ENCODE data around the gene ITGA2. TPM values are rescaled to one million over a fixed set of nuclear protein-coding genes. Genes with fewer than 3 reads are reported as not detected.

Gene ITGA2
- total and polyA plus RNA-seq, 9 of the 15 experiments (the other 6 are each of a cell fraction or from before 2014, with no cell fraction given), result 0.01 to 0.09 (median 0.03) TPM; not detected in 5

DNA sequence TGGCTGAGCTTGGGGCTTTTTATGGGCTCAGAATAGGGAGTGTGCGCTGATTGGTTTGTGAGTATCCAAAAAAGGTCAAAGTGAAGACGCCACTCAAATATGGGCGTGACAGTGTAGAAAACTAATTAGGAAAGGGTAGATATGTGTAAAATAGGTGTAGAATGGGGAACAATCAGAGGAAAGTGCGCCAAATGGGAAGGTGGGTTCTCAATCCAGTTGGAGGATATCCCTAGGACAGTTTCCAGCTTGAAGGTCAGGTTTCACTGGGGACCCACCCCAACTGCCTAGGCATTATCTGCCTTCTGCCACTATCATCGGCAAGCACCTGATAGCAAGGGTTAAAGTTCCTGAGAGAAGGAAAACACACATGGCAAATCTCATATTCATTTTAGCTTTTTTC lies 129.7 kb downstream of the ITGA2 start (continued):
- peak; percentile 40 to 57; a peak in 2 of 4 replicates for TF ChIP-seq KDM1A (IDR thresholded peaks at IDR 0.05)
- TF ChIP-seq, protein P1, sequence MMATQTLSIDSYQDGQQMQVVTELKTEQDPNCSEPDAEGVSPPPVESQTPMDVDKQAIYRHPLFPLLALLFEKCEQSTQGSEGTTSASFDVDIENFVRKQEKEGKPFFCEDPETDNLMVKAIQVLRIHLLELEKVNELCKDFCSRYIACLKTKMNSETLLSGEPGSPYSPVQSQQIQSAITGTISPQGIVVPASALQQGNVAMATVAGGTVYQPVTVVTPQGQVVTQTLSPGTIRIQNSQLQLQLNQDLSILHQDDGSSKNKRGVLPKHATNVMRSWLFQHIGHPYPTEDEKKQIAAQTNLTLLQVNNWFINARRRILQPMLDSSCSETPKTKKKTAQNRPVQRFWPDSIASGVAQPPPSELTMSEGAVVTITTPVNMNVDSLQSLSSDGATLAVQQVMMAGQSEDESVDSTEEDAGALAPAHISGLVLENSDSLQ (IDR thresholded peaks at IDR 0.05), result peak; percentile 88
- no peak for TF ChIP-seq MBD2 (IDR thresholded peaks at IDR 0.05; ENCODE audit: borderline replicate concordance, low read depth)
- TF ChIP-seq ZNF717 (CRISPR knock-in tag; IDR thresholded peaks at IDR 0.05), result no peak
- no peak for TF ChIP-seq ZNF408 (CRISPR knock-in tag; IDR thresholded peaks at IDR 0.05; ENCODE audit: low read depth)
- no peak for TF ChIP-seq PTBP1 (IDR thresholded peaks at IDR 0.05; ENCODE audit: low read depth, low read length)
- TF ChIP-seq RNF2 (IDR thresholded peaks at IDR 0.05), result peak; percentile 56; the same call in 1 of the 2 replicates
- no peak for TF ChIP-seq ETV6 (IDR thresholded peaks at IDR 0.05; ENCODE audit: borderline replicate concordance in 1 of 2, low read depth in 2 of 2, low read length in 1 of 2)
- TF ChIP-seq ETV6 (CRISPR knock-in tag; IDR thresholded peaks at IDR 0.05; ENCODE audit: borderline replicate concordance), result no peak
- no peak for TF ChIP-seq U2AF1 (optimal IDR thresholded peaks at IDR 0.05; ENCODE audit: low read depth, low read length)
- no peak for TF ChIP-seq ZNF79 (CRISPR knock-in tag; IDR thresholded peaks at IDR 0.05; ENCODE audit: low read depth)
- no peak for TF ChIP-seq MEIS2 (IDR thresholded peaks at IDR 0.05; ENCODE audit: partially characterized antibody)
- no peak for TF ChIP-seq ZNF253 (CRISPR knock-in tag; conservative IDR thresholded peaks at IDR 0.05)
- TF ChIP-seq NFRKB (IDR thresholded peaks at IDR 0.05; ENCODE audit: low read depth), result 0 out of 2 replicates have a peak, but pooled peaks have one; percentile 5
- no peak for TF ChIP-seq PTTG1 (tag; IDR thresholded peaks at IDR 0.05; ENCODE audit: low read depth)
- TF ChIP-seq MTA1 (IDR thresholded peaks at IDR 0.05; ENCODE audit: borderline replicate concordance), result no peak
- no peak for TF ChIP-seq STAT5B (CRISPR knock-in tag; IDR thresholded peaks at IDR 0.05)
- TF ChIP-seq ZNF696 (CRISPR knock-in tag; conservative IDR thresholded peaks at IDR 0.05), result no peak
- TF ChIP-seq ZNF133 (CRISPR knock-in tag; IDR thresholded peaks at IDR 0.05), result no peak
- TF ChIP-seq FOXM1 (IDR thresholded peaks at IDR 0.05; ENCODE audit: low read depth), result 0 out of 2 replicates have a peak, but pooled peaks have one; percentile 30
- no peak for TF ChIP-seq FOXM1 (CRISPR knock-in tag; IDR thresholded peaks at IDR 0.05; ENCODE audit: low read depth)
- TF ChIP-seq PHB2 (IDR thresholded peaks at IDR 0.05; ENCODE audit: low read depth), result no peak
- TF ChIP-seq CEBPB (tag; IDR thresholded peaks at IDR 0.05), result no peak
- TF ChIP-seq GABPB2 (CRISPR knock-in tag; conservative IDR thresholded peaks at IDR 0.05), result no peak
- no peak for TF ChIP-seq IRF2 (CRISPR knock-in tag; IDR thresholded peaks at IDR 0.05)
- no peak for TF ChIP-seq CBX2 (IDR thresholded peaks at IDR 0.05; ENCODE audit: insufficient read depth, low read length, poor library complexity, severe bottlenecking)
- no peak for TF ChIP-seq CBX1 (IDR thresholded peaks at IDR 0.05; ENCODE audit: low read depth)
- TF ChIP-seq HDAC8 (tag; IDR thresholded peaks at IDR 0.05), result no peak
- TF ChIP-seq TGIF2 (CRISPR knock-in tag; IDR thresholded peaks at IDR 0.05), result no peak

Data from K562 (cell line).